Activated naive CD4-positive, alpha-beta T cell treated with anti-CD3 and anti-CD28 coated beads, Interleukin-2, amount 10 ng/mL, durations not matched to agents 7 days and 5 days (primary cell): ENCODE data around the gene BCAS3.

Experiments used
- CTCF ChIA-PET: fragments of 350-600 bp; sonication (Branson Sonifier 250); formaldehyde crosslinking; loops from one replicate; lab custom pipeline; 2021; ENCODE audit warnings: antibody characterized with exemption; lab: Charles Lee
- DNase-seq: peaks from one replicate; pipeline ENCODE4 v3.0.0-alpha.2; 2020
- H3K27ac Mint-ChIP-seq: one replicate; pipeline ENCODE4 v1.8.0; 2021; ENCODE audit warnings: mild to moderate bottlenecking, moderate library complexity, mixed read lengths
- H3K27me3 Mint-ChIP-seq: one replicate; pipeline ENCODE4 v1.8.0; 2021; ENCODE audit warnings: mild to moderate bottlenecking, mixed read lengths
- H3K36me3 Mint-ChIP-seq: one replicate; pipeline ENCODE4 v1.8.0; 2021; ENCODE audit warnings: mixed read lengths
- H3K4me1 Mint-ChIP-seq: one replicate; pipeline ENCODE4 v1.8.0; 2021; ENCODE audit warnings: mixed read lengths
- H3K4me3 Mint-ChIP-seq: one replicate; pipeline ENCODE4 v1.8.0; 2021; ENCODE audit warnings: mild to moderate bottlenecking, moderate library complexity, mixed read lengths
- H3K9me3 Mint-ChIP-seq: one replicate; pipeline ENCODE4 v1.8.0; 2021; ENCODE audit warnings: mixed read lengths

The BCAS3 gene

DNA sequence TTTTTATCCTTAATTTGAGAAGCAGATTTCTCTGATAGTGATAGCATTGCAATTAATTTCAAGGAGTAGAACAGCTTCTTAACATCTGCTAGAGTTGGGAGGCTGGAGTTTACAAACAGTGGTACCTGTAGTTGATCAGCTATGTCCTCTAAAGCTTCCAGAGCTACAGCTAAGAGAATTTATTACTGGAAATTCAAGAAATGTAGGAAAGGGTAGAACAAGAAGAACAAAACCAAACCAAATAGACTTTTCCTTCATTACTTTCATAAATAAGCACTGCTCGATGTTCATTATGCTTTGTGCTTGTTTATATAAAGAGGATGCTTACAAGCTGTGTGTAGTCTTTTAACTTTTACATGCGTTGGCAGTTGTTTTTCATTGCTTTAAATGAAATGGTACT, 388.4 kb downstream of the BCAS3 start:
- CTCF ChIA-PET, result no interaction called here
- no peak overlapping the region for H3K4me3 Mint-ChIP-seq
- no peaks in the 10 kb centered on the region for H3K27me3 Mint-ChIP-seq
- no peaks in the 10 kb centered on the region for H3K9me3 Mint-ChIP-seq
- no peak for DNase-seq
- H3K36me3 Mint-ChIP-seq, result no peaks in the 10 kb centered on the region
- H3K4me1 Mint-ChIP-seq, result peaks cover 4% of the 10 kb centered on the region
- no peak overlapping the region for H3K27ac Mint-ChIP-seq

DNA sequence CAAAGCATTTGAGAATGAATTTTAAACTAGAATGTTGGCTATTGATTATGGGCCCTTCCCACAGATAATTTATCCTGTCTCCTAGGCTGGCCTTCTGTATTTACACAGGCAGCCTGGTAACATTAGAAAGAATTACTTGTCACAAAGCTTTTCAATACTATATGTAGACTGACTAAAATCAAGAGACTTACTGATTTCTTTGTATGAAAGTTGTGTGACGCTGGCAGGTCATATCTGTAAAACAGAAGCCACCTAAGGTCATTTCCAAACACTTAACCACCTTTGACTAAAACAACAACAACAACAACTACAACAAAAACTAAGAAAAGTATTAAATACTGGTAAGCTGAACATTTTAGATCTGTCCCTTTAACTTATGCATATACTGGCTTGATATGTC, 393.0 kb downstream of the BCAS3 start:
- CTCF ChIA-PET, result no interaction called here
- no peaks in the 10 kb centered on the region for H3K27me3 Mint-ChIP-seq
- H3K4me3 Mint-ChIP-seq, result no peak overlapping the region
- DNase-seq, result no peak
- H3K4me1 Mint-ChIP-seq, result no peaks in the 10 kb centered on the region
- no peaks in the 10 kb centered on the region for H3K36me3 Mint-ChIP-seq
- no peaks in the 10 kb centered on the region for H3K9me3 Mint-ChIP-seq
- H3K27ac Mint-ChIP-seq, result no peak overlapping the region

DNA sequence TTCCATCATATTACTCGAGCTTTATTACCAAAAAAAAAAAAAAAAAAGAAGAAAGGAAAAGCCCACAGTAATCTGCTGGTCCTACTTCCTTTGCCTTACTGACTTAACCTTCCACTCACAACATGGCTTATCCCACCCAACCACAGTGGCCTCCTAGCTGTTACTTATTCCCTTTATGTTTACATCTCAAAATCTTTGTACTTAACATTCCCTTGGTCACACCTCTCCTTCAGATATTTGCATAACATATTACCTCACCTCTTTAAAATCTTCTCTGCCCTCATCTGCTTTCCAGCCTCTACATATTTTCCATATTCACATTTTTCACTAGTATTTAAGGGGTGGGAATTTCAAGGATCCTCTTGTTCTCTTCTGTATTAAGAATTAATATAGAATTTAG, 395.0 kb downstream of the BCAS3 start:
- no peak overlapping the region for H3K27ac Mint-ChIP-seq
- CTCF ChIA-PET, result no interaction called here
- DNase-seq, result no peak
- no peaks in the 10 kb centered on the region for H3K9me3 Mint-ChIP-seq
- no peak overlapping the region for H3K4me3 Mint-ChIP-seq
- H3K27me3 Mint-ChIP-seq, result no peaks in the 10 kb centered on the region
- no peaks in the 10 kb centered on the region for H3K4me1 Mint-ChIP-seq
- no peaks in the 10 kb centered on the region for H3K36me3 Mint-ChIP-seq

DNA sequence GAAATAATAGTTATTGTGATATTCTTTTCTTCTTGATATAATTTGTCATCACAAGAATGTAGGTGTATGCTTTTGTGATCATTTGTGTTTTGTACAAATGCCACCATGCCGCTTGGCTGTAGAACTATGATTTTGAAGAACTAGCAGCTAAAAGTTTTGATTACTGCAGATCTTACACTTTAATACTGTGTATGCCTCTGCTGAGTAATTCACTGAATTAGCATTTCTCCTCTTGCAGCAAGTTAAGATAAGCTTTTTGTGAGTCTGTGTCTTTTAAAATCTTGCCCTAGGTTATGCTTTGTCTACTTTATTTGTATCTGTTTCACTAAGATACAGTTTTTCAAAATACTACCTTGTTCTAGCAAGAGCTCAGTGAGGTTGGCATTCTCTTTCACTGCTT, 395.5 kb downstream of the BCAS3 start:
- no peak overlapping the region for H3K27ac Mint-ChIP-seq
- no peaks in the 10 kb centered on the region for H3K36me3 Mint-ChIP-seq
- CTCF ChIA-PET, result interaction anchor here (0.5 kb wide), 1 partner anchor 9 kb away, joined by 3 read pairs; no protein-coding TSS in a partner anchor
- H3K27me3 Mint-ChIP-seq, result no peaks in the 10 kb centered on the region
- no peak overlapping the region for H3K4me3 Mint-ChIP-seq
- H3K4me1 Mint-ChIP-seq, result no peaks in the 10 kb centered on the region
- H3K9me3 Mint-ChIP-seq, result no peaks in the 10 kb centered on the region
- DNase-seq, result no peak

DNA sequence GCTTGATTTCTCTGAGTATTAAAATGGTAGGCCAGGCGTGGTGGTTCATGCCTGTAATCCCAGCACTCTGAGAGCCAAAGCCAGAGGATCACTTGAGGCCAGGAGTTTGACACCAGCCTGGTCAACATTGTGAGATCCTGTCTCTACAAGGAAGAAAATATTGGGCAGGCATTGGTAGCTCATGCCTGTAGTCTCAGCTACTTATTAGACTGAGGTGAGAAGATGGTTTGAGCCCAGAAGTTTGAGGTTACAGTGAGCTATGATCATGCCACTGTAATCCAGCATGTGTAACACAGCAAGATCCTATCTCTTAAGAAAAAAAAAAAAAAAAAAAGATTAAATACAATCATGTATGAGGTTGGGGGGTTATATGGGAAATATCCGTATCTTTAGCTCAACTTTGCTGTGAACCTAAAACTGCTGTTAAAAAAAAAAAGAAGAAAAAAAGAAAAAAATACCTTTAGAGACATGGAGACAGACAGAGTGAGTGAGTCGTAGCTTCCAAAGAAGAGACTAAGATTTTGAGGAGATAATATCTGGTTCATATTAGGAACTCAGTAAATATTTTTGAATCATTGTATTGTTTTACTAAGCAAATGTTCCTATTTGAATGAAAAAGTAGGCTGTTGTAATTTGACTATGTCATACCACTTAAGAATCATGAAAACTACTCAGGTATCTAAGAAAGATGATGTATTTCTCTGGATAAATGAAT, 396.3 kb downstream of the BCAS3 start:
- no peaks in the 10 kb centered on the region for H3K27me3 Mint-ChIP-seq
- no peaks in the 10 kb centered on the region for H3K4me1 Mint-ChIP-seq
- DNase-seq, result no peak
- no peak overlapping the region for H3K4me3 Mint-ChIP-seq
- H3K9me3 Mint-ChIP-seq, result no peaks in the 10 kb centered on the region
- H3K36me3 Mint-ChIP-seq, result no peaks in the 10 kb centered on the region
- CTCF ChIA-PET, result no interaction called here
- no peak overlapping the region for H3K27ac Mint-ChIP-seq

DNA sequence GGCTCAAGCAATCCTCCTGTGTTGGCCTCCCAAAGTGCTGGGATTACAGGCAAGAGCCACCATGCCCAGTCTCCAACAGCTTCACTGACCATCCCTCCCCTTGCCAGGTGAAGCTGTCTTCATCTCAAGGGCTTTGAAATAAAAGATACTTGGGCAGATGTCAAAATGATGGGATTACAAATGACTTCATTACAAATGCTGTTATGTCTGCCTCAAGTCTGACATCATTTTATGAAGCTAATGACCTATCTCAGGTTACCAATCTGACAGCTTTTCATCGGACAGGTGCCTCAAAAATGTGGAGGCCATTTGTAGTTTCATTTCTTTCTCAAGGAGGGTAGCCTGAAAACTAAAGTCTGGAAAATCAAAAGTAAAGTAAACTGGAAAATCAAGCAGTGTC, 398.3 kb downstream of the BCAS3 start:
- Mint-ChIP-seq H3K4me3 (no peak overlapping the region), H3K36me3 (no peaks in the 10 kb centered on the region), H3K27ac (no peak overlapping the region), H3K27me3 (no peaks in the 10 kb centered on the region), H3K4me1 (no peaks in the 10 kb centered on the region), H3K9me3 (no peaks in the 10 kb centered on the region)
- CTCF ChIA-PET, result no interaction called here
- no peak for DNase-seq

DNA sequence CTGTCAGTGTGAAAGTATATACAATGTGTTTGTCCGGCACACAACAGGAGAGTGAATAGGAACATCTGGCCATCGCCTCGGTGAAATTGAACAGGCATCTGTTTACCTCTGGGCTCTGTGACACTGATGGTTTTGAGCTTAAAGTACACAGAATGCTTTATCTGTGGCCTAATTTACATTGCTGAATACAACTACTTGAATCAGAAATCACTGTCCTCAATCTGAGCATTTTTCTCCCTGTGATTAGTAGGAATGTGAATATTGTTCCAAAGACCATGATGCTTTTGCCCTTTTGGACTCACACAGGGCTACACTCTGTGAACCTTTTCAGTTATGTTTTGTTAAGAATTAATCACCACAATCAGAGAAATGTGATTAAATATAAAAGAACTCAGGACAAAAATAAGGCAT, 399.0 kb downstream of the BCAS3 start:
- Mint-ChIP-seq H3K9me3 (no peaks in the 10 kb centered on the region), H3K27me3 (no peaks in the 10 kb centered on the region), H3K4me3 (no peak overlapping the region), H3K27ac (no peak overlapping the region), H3K36me3 (no peaks in the 10 kb centered on the region), H3K4me1 (no peaks in the 10 kb centered on the region)
- no peak for DNase-seq
- CTCF ChIA-PET, result no interaction called here

DNA sequence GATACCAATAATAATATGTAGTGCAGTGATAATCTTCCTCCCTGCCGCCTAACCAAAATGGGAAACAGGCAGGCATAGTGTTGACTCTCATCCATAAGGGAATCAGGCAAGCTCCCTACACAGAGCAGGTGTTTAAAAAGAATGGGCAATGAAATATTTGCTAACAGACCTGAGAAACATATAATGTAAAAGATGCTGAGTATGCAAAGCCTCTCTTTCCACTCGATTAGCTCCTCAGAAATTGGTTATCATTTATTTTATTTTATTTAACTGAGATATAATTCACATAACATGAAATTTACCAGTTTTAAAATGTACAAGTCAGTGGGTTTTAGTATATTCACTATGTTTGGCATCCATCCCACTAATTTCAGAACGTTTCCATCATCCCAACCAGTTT, 404.3 kb downstream of the BCAS3 start:
- H3K27me3 Mint-ChIP-seq, result no peaks in the 10 kb centered on the region
- no peak for DNase-seq
- H3K9me3 Mint-ChIP-seq, result no peaks in the 10 kb centered on the region
- peaks cover 2% of the 10 kb centered on the region for H3K36me3 Mint-ChIP-seq
- CTCF ChIA-PET, result interaction anchor here (1.0 kb wide), 1 partner anchor 23 kb away, joined by 3 read pairs; no protein-coding TSS in a partner anchor
- H3K27ac Mint-ChIP-seq, result no peak overlapping the region
- no peak overlapping the region for H3K4me3 Mint-ChIP-seq
- no peaks in the 10 kb centered on the region for H3K4me1 Mint-ChIP-seq

DNA sequence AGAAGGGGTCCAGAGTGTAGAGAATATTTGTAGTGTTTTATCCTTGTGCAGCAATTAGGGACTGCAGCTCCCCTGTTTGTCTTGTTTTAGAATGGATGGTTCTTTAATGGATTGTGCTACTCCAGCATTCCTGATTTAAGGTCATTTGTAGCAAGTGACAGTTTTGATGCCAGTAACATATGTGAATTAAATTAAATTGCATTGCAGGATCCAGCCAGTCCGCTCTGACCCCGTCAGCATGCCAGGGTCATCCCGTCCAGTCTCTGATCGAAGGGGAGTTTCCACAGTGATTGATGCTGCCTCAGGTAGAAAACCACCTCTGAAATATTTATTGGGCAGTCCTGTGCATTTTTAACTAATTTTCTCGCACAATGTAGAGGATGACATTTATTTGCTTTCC, 406.6 kb downstream of the BCAS3 start:
- Mint-ChIP-seq H3K4me3 (no peak overlapping the region), H3K4me1 (no peaks in the 10 kb centered on the region), H3K27me3 (no peaks in the 10 kb centered on the region), H3K9me3 (no peaks in the 10 kb centered on the region), H3K36me3 (peaks cover 2% of the 10 kb centered on the region), H3K27ac (no peak overlapping the region)
- CTCF ChIA-PET, result no interaction called here
- no peak for DNase-seq

DNA sequence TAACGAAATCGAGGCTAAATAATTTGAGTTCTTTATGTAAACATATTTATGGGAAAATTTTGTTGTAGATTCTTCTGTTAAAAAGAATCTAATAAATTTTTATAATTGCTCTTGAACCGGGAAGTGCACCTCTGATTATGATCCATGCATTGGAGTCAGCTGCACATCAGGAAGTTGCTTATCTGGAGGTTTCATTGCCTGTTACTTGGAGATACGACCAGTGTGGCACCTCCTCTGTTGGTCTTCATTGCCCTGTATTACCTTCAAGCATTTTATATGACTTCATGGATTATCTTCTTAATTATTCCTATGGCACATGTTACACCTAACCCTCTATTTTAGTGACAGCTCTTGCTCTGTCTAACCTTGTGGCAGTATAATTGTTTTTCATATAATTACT, 409.4 kb downstream of the BCAS3 start:
- CTCF ChIA-PET, result no interaction called here
- Mint-ChIP-seq H3K27ac (no peak overlapping the region), H3K4me3 (no peak overlapping the region), H3K27me3 (no peaks in the 10 kb centered on the region), H3K36me3 (peaks cover 2% of the 10 kb centered on the region), H3K4me1 (no peaks in the 10 kb centered on the region), H3K9me3 (peaks cover 3% of the 10 kb centered on the region)
- DNase-seq, result no peak

DNA sequence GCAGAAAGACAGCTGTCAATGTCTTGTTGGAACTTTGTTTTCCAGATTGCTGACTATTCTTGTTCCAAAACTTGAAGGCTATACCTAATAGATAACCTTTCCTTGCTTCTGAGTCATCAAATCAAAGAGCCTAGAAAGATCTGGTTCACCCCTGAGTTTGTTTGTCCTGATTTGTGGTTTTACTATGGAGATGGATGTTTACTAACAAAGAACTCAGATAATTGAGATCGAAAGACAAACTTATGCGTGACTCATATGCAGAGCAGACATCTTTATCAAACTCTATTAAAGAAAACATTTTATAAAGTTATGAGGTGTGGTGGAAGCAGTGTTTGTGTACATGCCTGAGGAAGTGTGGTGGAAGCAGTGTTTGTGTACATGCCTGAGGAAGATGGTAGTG, 410.9 kb downstream of the BCAS3 start:
- H3K36me3 Mint-ChIP-seq, result peaks cover 2% of the 10 kb centered on the region
- no peaks in the 10 kb centered on the region for H3K4me1 Mint-ChIP-seq
- no peaks in the 10 kb centered on the region for H3K27me3 Mint-ChIP-seq
- peaks cover 8% of the 10 kb centered on the region for H3K9me3 Mint-ChIP-seq
- no peak for DNase-seq
- no peak overlapping the region for H3K27ac Mint-ChIP-seq
- CTCF ChIA-PET, result no interaction called here
- no peak overlapping the region for H3K4me3 Mint-ChIP-seq

DNA sequence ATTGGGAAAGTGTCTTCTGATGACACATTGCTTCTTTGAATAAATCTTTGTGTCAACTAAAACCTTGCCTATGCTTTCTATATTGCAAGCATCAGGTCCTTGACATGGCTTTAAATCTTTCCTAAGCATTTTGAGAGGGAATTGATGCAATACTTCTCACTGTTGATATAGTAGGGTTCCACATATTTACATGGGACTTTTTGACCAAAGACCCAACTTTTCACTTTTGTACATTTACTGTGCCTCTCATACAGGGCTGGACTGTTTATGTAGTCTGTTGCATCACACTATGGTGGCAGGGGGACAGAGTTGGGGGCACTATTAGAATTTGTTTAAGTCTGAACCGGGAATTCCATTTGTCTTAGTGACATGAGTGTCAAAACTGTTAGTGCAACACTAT, 413.4 kb downstream of the BCAS3 start:
- peaks cover 8% of the 10 kb centered on the region for H3K9me3 Mint-ChIP-seq
- no peaks in the 10 kb centered on the region for H3K36me3 Mint-ChIP-seq
- H3K4me1 Mint-ChIP-seq, result no peaks in the 10 kb centered on the region
- no peak overlapping the region for H3K27ac Mint-ChIP-seq
- CTCF ChIA-PET, result no interaction called here
- H3K4me3 Mint-ChIP-seq, result no peak overlapping the region
- H3K27me3 Mint-ChIP-seq, result no peaks in the 10 kb centered on the region
- no peak for DNase-seq

DNA sequence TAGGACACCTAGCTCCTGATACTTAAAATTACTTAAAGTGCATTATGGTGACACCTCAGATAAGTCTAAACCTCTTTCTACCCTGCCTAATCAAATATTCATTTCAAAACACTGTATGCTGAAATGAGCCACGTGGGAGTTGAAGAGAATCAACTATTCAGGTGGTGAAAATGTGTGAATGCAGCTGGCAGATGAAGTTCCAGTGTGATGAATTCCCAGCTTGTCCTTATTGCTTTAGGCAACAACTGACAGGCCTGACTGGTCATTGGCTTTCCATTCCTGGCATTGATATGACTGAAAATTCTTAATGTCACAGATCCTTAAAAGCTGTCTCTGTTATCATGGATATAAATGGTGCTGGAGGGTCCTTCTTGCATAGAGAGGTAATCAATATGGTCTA, 420.1 kb downstream of the BCAS3 start:
- no peak overlapping the region for H3K4me3 Mint-ChIP-seq
- no peaks in the 10 kb centered on the region for H3K27me3 Mint-ChIP-seq
- no peaks in the 10 kb centered on the region for H3K9me3 Mint-ChIP-seq
- no peak overlapping the region for H3K27ac Mint-ChIP-seq
- CTCF ChIA-PET, result no interaction called here
- H3K36me3 Mint-ChIP-seq, result peaks cover 2% of the 10 kb centered on the region
- no peak for DNase-seq
- no peaks in the 10 kb centered on the region for H3K4me1 Mint-ChIP-seq

DNA sequence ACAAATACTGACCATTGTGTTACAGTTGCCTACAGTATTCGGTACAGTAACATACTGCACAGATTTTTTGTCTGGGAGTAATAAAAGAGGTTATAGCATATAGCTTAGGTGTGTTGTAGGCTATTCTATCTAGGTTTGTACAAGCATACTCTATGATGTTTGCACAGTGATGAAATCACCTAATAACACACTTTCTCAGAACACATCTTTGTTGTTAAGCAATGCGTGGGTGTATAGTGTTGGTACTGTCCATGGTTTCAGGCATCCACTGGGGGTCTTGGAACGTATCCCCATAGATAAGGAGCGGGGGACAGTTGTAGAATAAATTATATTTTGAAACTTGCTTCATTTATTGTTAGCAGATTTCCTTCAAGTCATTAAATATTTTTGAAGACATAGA, 428.7 kb downstream of the BCAS3 start:
- no peak for DNase-seq
- Mint-ChIP-seq H3K4me1 (no peaks in the 10 kb centered on the region), H3K4me3 (no peak overlapping the region), H3K9me3 (peaks cover 1% of the 10 kb centered on the region), H3K27me3 (no peaks in the 10 kb centered on the region), H3K27ac (no peak overlapping the region), H3K36me3 (no peaks in the 10 kb centered on the region)
- CTCF ChIA-PET, result no interaction called here

DNA sequence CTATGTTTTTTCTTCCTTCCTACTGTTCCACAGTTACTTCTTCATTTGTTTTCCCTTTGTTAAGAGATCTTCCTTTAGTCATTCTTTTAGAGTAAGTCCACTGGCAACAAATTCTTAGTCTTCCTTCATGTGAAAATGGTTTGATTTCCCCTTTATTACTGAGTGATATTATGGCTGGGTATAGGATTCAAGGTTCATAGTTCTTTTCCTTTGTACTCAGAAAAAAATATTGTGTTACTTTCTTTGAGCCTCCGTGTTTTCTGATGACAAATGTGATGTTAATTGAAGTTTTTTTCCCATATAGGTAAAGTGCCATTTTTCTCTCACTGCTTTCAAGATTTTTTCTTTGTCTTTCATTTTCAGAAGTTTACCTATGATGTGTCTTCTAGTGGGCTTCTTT, 438.9 kb downstream of the BCAS3 start:
- H3K4me3 Mint-ChIP-seq, result no peak overlapping the region
- no peak for DNase-seq
- no peaks in the 10 kb centered on the region for H3K36me3 Mint-ChIP-seq
- no peaks in the 10 kb centered on the region for H3K27me3 Mint-ChIP-seq
- no peak overlapping the region for H3K27ac Mint-ChIP-seq
- H3K9me3 Mint-ChIP-seq, result peaks cover 11% of the 10 kb centered on the region
- H3K4me1 Mint-ChIP-seq, result no peaks in the 10 kb centered on the region
- CTCF ChIA-PET, result no interaction called here

DNA sequence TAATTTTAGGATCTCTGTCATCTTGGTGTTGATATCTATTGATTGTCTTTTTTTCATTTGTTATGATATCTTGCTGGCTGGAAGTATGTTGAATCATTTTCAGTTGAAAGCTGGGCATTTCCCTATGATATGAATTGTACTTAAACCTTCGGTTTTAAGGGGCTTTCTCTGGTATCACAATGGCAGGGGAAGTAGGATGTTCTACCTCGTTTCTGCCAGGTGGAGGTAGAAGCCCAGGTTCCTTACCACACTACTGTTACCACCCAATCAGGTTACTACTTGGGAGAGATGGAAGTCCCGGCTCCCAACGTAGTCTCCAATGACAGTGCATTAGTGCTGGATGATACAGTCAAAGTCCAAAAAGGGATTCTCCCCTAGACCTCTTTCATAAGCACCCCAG, 440.3 kb downstream of the BCAS3 start:
- Mint-ChIP-seq H3K9me3 (peaks cover 11% of the 10 kb centered on the region), H3K36me3 (no peaks in the 10 kb centered on the region), H3K27ac (no peak overlapping the region), H3K27me3 (no peaks in the 10 kb centered on the region), H3K4me1 (no peaks in the 10 kb centered on the region), H3K4me3 (no peak overlapping the region)
- CTCF ChIA-PET, result no interaction called here
- DNase-seq, result no peak
